ENCODE data around the gene DLG5.

The DLG5 gene

DNA sequence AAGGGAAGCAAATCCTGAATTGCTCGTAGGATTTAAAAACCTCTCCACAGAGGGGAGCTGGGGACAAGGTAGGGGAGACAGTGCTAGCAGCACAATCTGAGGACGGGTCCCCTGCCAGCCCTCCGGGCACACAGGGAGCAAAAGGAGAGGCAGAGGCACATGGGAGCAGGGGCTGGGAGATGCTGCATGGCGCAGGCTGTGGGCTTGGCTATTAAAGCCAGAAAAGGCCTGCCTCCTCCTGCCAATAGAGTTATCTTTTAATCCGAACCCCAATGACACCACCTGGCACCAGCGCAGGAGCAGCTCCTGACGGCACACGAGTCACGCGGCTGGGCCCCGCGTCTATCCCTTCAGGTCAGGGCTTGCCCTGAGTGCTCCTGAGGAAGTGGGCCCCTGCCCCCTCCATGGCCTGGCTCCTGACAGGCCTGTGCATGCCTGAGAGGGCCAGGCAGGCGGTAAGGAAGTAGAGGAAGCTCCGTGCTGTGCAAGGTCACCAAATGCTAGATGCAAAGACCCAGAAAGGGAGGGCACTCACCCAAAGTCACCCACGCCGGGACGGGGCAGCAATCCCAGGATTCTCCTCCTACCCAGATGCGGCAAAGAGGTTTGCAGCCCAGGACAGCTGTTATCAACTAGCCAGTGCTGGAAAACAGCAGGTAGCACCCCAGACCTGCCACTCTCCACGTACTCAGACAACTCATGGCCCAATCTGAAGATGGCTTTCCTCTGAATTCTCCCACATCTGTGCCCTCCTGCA lies 28.1 kb downstream of the DLG5 start:
- ChIA-PET CTCF (interaction anchor here (1.2 kb wide), 1 partner anchor 25 kb away, joined by 3 read pairs; no protein-coding TSS in a partner anchor), POLR2A (no interaction called here)
- TF ChIP-seq, protein P1, sequence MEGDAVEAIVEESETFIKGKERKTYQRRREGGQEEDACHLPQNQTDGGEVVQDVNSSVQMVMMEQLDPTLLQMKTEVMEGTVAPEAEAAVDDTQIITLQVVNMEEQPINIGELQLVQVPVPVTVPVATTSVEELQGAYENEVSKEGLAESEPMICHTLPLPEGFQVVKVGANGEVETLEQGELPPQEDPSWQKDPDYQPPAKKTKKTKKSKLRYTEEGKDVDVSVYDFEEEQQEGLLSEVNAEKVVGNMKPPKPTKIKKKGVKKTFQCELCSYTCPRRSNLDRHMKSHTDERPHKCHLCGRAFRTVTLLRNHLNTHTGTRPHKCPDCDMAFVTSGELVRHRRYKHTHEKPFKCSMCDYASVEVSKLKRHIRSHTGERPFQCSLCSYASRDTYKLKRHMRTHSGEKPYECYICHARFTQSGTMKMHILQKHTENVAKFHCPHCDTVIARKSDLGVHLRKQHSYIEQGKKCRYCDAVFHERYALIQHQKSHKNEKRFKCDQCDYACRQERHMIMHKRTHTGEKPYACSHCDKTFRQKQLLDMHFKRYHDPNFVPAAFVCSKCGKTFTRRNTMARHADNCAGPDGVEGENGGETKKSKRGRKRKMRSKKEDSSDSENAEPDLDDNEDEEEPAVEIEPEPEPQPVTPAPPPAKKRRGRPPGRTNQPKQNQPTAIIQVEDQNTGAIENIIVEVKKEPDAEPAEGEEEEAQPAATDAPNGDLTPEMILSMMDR (IDR thresholded peaks at IDR 0.05; ENCODE audit: control extremely low read depth, extremely low read depth, low read depth, missing control alignments), result no peak
- DNase-seq (ENCODE audit: extremely low spot score), result no peak

DNA sequence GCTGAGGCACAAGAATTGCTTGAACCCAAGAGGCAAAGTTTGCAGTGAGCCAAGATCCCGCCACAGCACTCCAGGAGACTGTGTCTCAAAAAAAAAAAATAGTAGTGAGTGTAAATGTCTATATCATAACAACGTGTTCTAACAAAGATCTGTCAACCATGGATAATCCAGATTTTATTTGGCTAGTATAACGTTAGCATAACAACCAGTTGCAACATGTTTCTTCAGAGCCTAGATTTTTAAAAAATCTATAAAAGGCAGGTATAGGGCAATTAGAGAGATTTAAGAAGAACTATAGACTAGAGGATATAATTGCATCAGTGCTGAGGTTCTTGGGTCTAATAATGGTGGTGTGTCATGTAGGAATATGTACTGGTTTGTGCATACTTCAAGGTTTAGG lies 30.5 kb downstream of the DLG5 start:
- POLR2A ChIA-PET, result no interaction called here
- TF ChIP-seq, protein P1 (IDR thresholded peaks at IDR 0.05; ENCODE audit: control extremely low read depth, extremely low read depth, low read depth, missing control alignments), result no peak

DNA sequence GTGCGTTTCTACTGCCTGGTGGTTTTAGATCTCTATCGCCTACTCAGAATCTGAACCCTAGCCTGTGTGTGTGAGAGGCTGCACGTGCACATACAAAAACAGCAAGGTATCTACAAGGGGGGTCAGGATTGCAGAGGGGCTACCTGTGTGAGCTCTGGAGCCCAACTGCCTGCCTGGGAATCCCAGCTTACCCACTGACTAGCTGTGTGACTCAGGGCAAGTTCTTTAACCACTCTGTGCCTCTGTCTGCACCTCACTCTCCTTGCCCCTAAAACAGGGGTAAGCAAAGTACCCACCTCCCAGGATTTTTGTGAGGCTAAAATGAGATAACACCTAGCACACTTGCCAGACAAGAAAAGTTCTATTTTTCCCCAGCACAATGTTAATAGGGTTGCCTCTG lies 32.5 kb downstream of the DLG5 start:
- ChIA-PET POLR2A (no interaction called here), CTCF (interaction anchor here (0.7 to 1.2 kb wide), 4 partner anchors 9 to 47 kb away, joined by 3 to 4 read pairs (median 4); no protein-coding TSS in a partner anchor)
- TF ChIP-seq, protein P1 (IDR thresholded peaks at IDR 0.05; ENCODE audit: control extremely low read depth, extremely low read depth, low read depth, missing control alignments), result no peak

More for the DNA sequence above, 30.5 kb downstream of the DLG5 start:
- CTCF ChIA-PET, result no interaction called here
- no peak for DNase-seq (ENCODE audit: extremely low spot score)

DNA sequence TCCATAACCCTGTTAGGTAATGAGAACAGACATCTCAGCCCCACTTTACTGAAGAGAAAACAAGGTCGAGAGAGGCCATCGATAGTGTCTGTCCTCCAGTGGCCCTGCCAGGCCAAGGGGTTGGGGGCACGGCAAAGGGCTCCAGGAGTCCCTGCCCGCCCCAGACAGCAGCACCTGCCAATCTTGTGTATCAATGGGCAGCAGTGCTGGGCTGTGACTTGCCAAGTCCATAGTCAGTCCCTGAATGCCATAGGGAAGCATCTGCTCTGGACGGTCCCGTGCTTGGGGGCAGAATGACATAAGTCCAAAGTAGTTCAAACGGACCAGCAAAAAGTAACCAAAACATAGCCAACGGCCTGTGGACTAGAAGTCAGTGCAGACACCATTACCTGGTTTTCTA lies 33.2 kb downstream of the DLG5 start:
- ChIA-PET CTCF (interaction anchor here (1.0 kb wide), 1 partner anchor 46 kb away, joined by 4 read pairs; no protein-coding TSS in a partner anchor), POLR2A (no interaction called here)
- no peak for DNase-seq (ENCODE audit: extremely low spot score)
- TF ChIP-seq, protein P1 (IDR thresholded peaks at IDR 0.05; ENCODE audit: control extremely low read depth, extremely low read depth, low read depth, missing control alignments), result no peak

More for the DNA sequence above, 32.5 kb downstream of the DLG5 start:
- DNase-seq (ENCODE audit: extremely low spot score), result no peak

DNA sequence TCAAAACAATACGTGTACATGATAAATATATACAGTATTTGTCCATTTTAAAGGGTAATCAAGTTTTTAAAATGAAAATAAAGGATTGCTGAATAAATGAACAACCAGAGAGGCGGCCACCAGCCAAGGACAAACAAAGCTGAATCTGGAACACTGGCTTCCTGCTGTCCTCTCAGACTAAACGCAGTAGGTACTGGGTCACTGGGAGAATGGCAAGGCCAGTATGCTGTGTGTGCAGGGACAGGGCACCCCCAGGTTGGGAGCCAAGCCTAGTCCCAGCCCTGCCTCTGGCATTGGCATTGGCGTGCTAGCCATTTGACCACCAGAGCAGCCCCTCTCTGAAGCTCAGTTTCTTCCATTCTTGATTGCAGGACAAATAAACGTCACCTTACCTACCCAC lies 33.8 kb downstream of the DLG5 start:
- CTCF ChIA-PET, result no interaction called here
- TF ChIP-seq, protein P1 (IDR thresholded peaks at IDR 0.05; ENCODE audit: control extremely low read depth, extremely low read depth, low read depth, missing control alignments), result no peak
- POLR2A ChIA-PET, result no interaction called here
- DNase-seq (ENCODE audit: extremely low spot score), result no peak

DNA sequence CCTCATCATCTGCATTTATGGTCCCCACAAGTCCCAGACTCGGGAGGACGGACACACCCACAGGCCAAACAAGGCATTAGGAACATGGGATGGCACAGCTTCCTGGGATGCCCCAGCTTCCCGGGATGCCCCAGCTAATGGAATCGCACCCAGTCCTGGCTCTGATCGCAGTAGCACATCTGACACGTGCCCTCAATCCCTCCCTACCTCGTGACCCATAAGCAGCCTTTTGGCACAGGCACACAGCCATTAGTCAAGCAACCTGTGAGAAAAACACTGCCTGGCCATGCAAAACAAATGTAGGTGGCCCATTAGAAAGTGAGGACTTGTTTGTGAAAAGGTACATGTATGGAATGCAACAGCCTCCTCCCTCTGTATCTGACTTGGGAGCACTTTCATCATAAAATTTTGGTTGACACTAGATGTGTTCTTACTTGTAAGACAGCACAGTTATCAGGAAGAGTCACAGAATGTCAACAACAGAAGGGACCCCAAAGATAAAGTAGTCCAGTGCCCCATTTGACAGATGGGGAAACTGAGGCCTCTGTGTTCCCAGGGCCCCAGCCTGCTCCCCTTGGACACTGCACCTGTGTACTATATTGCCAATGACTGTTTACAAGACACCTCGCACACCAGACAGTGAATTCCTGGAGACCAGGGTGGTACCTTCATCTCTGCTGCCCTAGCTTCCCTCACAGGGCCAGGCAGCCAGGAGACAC lies 34.4 kb downstream of the DLG5 start:
- TF ChIP-seq, protein P1 (IDR thresholded peaks at IDR 0.05; ENCODE audit: control extremely low read depth, extremely low read depth, low read depth, missing control alignments), result no peak
- no peak for DNase-seq (ENCODE audit: extremely low spot score)
- CTCF ChIA-PET, result interaction anchor here (2.0 to 2.2 kb wide), 2 partner anchors 11 to 45 kb away, joined by 8 to 9 read pairs; no protein-coding TSS in a partner anchor
- POLR2A ChIA-PET, result no interaction called here
